A673 (cell line): ENCODE results near the gene SLF2.

ENCODE experiments used
- CTCF ChIP-seq: fragments of 300-800, 200-600 bp; sonication (generic); conservative IDR thresholded peaks from 2 replicates; pipeline ENCODE4 v1.5.1; 2017; ENCODE audit warnings: low read depth, mild to moderate bottlenecking, antibody characterized with exemption, low read length, moderate library complexity, mixed read lengths
- EZH2 ChIP-seq: fragments of 200-600 bp; sonication (generic); IDR thresholded peaks from 2 replicates; pipeline ENCODE4 v1.6.1; 2017; ENCODE audit warnings: borderline replicate concordance, low read depth, mild to moderate bottlenecking, mixed read lengths, antibody characterized with exemption, low read length; ENCODE audit not compliant: poor library complexity, severe bottlenecking

DNA sequence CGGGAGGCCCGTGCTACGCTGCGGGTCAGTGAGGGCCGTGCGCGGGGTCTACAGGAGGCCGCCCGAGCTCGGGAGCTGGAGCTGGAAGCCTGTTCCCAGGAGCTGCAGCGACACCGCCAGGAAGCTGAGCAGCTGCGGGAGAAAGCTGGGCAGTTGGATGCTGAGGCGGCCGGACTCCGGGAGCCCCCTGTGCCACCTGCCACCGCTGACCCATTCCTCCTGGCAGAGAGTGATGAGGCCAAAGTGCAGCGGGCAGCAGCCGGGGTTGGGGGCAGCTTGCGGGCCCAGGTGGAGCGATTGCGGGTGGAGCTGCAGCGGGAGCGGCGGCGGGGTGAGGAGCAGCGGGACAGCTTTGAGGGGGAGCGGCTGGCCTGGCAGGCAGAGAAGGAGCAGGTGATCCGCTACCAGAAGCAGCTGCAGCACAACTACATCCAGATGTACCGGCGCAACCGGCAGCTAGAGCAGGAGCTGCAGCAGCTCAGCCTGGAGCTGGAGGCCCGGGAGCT is 93.9 kb downstream of the SLF2 start:
- TF ChIP-seq CTCF, result no peak
- TF ChIP-seq EZH2, result no peak
